ENCODE measurements around the gene DDX24.
"Not testable (repeated sequence)": the region's sequence is repeated elsewhere in the genome, so short reads cannot be mapped to it uniquely, and the experiment has no call there.

DDX24 gene

DNA sequence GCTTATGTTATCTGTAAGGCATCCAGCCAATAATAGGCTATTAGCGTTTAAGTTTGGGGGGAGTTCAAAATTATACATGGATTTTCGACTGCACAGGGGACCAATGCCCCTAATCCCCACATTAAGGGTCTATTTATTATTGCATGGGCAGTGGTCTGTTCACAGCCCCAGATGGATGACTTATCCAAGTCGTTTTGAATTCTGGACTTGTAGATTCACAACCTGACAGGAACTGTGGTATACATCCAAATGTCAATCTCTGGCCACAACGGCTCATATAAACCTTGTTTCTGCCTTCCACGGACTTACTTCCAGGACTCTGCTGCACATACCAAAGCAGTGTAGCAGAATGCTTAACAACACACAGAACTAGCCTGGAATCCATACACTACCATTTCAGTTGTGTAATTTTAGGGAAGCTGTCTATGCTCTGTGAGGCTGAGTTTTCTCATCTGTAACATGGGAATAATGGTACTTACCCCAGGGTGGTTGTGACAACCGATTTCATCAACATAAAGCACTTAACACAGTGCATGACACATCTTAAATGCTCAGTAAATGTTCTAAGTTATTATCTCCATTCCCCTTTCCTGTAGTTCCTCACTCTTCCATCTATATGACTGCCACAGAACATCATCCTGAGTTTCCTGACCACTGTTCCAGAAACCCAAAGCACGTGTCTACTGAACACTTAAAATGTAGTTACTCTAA is 3.7 kb downstream of the DDX24 start:
- no peak for DNase-seq

DNA sequence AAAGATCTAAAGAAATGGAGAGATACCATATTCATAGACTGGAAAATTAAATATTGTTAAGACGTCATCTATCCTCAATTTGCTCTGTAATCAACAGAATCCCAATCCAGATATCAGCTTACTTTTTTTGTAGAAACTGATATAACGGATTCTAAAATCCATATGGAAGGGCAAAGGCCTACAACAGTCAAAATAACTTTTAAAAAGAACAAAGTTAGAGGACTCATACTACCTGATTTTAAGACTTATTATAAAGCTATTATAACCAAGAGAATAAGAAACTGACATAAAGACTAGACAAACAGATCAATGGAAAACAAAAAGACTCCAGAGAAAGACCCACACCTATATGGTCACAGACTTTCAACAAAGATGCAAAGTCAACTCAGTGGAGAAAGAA is 6.0 kb downstream of the DDX24 start:
- no peak for DNase-seq

DNA sequence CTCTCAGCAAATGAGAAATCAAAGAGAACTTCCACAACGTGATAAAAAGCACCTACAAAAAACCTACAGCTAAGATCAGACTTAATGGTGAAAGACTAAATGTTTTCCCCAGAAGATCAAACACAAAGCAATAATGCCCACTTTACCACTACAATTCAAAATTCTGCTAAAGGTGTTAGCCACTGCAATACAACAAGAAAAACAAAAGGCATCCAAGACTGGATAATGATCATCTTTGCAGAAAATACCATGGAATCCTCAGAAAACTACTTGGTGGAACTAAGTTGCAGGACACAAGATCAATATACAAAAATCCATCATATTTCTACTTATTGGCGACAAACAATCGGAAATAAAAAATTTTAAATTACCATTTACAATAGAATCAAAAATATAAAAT is 6.5 kb downstream of the DDX24 start:
- no peak for DNase-seq

DNA sequence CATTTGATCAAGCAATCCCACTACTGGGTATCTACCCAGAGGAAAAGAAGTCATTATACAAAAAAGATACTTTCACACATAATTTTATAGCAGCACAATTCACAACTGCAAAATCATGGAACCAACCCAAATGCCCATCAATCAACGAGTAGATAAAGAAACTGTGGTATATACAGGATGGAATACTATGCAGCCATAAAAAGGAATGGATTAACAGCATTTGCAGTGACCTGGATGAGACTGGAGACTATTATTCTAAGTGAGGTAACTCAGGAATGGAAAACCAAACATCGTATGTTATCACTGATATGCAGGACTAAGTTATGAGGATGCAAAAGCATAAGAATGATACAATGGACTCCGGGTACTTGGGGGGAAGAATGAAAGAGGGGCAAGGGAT is 8.9 kb downstream of the DDX24 start:
- not testable (repeated sequence) for DNase-seq

DNA sequence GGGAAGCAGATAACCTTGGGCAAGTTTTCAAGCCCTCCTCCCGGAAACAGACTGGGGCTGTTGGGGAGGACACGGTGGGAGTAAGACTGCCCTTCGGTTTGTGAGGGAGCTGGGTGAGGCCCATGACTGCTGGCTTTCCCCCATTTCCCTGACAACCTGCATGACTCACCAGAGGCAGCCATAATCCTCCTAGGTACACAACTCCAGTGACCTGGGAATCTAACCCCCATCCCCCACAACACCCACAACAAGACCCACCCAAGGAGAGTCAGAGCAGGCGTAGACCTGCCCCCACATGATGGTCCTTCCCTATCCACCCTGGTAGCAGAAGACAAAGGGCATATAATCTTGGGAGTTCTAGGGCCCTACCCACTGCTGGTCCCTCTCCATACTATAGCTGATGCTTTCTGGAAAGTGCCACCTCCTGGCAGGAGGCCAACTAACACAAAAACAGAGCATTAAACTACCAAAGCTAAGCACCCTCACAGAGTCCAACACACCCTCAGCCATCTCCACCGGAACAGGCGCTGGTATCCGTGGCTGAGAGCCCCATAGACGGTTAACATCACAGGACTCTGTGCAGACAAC is 14.8 kb downstream of the DDX24 start:
- no peak for DNase-seq

DNA sequence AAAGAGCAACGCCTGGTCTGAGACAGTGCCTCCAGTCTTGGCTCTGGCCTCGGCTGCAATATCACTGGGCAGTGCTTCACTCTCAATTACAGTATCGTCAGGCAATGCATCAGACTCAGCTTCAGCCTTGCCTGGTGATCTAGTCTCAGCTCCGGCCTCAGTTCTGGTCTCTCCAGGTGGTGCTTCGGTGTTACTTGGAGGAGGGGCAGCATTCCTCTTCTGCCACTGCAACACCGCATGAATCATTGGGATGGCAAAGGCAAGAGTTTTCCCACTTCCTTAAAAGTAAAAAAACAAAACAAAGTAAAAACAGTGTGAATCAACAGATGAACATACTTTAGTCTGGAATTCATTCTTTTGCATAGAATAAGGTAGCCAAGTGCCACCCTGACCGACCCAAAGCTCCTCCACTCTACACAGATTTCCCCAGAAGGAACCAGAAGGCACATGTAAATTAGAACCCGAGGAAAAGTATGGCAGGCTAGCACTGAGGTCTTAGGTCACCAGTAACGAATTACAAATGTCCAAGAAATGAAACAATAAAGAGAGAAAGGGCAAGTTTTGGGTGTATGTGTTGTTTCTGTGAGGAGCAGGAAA is 18.6 kb downstream of the DDX24 start:
- no peak for DNase-seq

DNA sequence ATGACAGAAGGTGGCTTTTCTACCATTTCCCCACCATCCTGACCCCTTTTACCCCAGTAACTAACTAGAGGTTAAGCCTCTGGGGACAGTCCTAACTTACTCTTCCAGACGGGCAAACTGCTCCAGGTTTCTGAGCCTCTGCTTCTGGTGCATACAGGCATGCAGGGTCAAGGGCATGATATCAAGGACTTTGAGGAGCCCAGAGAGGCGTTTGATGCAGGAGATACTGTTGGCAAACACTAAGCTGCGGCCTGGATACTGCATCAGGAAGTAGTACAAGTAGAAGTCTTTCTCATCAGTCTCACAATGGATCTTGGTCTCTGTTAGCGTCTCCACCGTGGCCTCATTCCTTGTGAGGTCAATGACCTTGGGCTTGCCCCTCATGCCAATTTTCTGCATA is 21.0 kb downstream of the DDX24 start:
- DNase-seq, result no peak

DNA sequence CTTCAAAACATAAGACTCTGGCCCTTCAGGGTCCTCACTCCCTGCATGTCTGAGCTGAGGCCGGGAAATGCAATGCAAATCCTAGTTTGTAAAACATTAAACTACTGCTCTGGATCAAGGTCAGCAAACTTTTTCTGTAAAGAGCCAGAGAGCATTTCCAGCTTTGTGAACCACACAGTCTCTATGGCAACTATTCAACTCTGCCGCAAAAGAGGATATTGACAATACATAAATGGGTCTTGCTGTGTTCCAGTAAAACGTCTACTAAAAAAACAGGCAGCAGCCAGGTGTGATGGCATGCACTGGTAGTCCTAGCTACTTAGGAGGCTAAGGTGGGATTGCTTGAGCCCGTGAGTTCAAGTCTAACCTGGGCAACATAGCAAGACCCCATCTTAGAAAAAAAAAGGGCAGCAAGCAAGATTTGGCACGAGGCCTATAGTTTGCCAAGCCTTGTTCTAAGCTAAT is 22.3 kb downstream of the DDX24 start:
- no peak for DNase-seq

DNA sequence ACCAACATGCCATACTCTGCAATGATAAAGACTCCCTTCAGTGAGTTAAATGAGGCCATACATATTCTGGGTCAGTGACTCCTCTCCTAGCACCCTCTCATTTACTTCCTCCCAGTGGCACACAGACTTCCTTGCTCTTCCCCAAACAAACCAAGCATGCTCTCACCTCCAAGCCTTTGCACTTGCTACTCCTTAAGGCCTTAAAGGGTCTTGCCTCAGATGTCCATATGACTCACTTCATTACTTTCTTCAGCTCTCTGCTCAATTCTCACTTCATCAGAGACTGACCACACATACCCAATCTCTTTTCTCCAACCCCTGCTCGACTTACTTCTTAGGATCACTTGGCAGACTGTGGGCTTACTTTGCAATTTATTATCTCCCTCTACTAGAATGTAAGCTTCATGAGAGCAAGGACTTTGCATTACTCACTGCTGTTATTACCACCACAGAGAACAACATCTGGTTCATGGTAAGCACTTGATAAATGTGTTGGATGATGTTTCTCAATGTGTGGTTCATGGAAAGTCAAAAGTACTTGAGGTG is 22.8 kb downstream of the DDX24 start:
- no peak for DNase-seq

DNA sequence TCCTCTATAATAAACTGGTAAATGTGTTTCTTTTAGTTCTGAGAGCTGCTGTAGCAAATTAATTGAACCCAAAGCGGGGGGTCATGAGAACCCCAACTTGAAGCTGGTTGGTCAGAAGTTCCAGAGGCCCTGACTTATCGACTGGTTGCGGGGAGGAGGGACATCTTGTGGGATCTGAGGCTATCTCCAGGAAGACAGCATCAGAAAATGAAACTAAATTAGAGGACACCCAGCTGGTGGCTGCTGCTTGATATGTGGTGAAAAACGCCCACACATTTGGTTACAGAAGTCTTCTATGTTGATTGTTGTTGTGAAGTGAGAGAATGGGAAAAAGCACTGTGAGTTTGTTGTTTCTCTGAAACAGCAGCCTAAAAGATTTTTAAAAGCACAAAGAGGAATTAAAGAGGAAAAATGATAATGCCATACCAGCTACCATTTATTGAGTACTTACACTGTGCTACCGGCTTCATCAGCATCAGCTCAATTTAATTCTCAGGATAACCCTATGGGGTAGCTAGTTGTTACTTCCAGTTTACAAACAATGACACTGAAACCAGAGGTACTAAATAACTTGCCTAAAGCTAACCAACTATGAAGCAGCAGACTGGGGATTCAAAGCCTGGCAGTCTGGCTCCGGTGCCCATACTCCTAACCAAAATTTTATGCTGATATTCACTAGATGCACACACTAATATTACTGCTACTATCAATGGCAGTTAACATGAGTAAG is 24.3 kb downstream of the DDX24 start:
- DNase-seq, result no peak

DNA sequence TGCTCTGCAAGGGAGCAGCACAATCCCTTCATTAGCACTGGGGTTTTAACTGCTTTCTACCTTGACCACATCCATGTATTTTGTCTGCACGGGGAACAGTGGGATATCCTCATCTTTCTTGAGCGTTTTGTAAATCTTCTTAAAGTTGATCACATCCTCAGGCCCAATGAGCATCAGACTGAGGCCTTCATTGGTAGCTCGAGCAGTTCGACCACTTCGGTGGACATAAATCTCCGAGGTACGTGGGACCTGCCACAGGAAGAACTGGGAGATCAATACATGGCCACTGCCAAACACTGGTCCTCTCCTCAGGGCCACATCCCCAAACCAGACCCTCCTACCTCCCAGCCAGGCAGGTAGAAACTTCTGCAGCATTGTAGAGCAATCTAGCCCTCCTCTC is 26.1 kb downstream of the DDX24 start:
- DNase-seq, result no peak

DNA sequence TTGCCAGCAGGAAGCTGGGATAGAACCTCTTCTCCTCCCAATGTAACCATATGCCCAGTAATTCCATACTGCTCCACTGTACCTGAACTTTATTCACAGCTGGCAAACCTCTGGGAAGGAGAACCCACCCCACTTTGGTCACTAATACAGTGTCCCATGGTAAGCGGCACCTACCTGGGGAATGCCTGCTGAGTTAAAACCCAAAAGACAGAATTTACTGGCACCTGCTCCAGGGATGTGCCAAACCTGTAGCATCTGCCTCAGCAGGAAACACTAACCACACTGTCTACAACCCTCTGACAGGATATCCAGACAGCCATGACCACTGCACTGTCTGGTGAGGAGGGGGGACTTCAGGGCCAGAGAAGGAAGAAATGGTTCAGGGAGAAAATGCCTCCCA is 26.6 kb downstream of the DDX24 start:
- no peak for DNase-seq

DNA sequence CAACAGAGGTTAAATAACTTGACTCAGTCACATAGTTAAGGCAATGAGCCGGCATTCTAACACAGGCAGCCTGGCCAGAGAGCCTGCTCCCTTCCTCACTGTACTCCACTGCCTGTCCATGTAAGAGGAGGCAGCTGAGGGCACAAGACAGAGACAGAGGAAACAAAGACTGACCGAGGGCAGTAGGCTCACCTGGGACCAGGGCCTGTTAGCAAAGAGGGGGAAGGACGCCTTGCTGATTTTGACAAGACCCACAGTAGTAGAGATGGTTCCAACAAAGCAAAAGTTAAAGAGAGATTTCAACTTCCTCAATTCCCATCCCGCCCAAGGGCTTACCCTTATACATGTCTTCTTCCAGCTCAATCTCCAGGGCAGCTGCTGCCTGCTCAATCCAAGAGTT is 28.3 kb downstream of the DDX24 start:
- DNase-seq, result no peak

DNA sequence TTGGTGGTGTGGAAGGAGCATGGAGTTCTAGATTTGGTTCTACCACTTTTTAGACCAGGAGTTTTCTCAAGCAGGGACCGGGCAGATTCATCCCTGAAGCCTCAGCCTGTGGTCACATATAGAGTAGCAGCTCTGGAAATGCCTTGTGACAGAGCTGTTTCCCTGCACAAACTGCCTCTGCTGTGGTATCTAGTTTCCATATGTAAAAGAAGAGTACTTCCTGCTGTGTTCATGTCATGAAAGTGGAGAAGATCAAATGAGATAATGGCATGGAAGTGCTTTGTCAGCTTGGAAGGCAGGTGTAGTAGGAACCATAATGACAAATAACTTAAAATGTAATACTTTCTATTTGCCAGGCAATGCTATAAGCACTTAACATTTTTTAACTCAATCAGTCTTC is 28.8 kb downstream of the DDX24 start:
- DNase-seq, result no peak

DNA sequence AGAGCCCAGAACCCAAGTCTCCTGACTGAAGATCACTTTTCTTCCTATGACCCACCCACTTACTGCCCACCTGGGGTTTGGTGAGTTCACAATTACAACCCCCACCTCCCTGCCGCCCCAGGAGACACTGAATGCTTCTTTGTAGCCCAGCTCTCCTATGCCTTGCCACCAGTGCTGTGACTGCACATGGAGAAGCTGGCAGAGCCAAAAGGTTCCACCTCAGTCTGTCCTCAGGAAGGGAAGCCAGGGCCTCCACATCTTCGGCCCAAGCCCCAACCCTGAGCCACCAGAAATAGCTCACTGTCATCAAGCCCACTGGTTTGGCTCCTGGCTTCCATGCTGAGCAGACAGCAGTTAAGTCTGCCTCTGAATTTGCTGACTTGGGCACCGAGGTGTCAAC is 29.2 kb downstream of the DDX24 start:
- no peak for DNase-seq

DNA sequence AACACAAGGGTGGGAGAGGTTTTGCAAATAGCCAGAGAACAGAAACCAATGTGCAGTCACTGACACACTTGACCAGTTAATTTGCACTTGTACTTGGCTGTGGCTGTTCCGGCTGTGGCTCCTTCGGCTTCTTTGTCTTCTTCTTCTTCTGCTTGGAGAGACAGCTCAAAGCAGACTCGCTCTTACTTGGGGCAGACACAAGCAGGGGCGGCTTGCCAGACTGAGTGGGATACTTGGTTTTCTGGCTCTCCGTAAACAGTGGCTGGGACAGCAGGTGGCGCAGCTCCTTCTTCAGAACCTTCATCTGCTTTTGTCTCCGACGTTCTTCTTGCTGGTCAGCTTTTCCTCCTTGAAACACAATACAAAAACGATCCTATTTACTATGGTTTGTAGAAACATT is 29.9 kb downstream of the DDX24 start:
- DNase-seq, result no peak

DNA sequence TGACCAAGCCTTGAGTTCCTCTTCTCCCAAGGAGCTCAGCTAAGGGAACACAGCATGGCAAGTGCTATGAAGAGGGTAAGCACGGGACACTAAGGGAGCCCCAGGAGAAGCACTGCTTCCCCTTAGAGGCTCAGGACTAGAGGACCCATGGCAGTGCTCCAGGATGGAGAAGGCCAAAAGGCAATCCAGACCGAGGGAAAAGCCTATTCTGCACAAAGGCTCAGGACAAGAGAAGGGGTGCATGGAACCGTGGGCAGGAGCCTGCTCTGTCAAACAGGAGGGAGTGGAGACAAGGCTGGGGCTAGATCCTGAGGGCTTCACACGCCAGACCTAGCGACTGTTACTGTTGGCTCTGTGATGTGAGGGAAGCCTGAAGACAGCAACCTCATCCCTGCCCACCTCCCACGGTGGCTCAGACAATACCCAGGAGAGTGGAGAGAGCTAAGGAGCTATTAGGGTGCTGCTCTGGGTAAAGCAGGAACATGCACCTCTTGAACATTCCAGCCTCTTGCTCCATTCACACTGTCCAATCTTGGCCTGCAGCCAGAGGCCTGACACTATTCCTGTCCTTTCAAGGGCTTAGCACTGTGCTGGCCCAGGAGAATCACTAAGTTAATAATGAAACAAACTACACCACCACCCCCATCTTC is 30.6 kb downstream of the DDX24 start:
- no peak for DNase-seq

DNA sequence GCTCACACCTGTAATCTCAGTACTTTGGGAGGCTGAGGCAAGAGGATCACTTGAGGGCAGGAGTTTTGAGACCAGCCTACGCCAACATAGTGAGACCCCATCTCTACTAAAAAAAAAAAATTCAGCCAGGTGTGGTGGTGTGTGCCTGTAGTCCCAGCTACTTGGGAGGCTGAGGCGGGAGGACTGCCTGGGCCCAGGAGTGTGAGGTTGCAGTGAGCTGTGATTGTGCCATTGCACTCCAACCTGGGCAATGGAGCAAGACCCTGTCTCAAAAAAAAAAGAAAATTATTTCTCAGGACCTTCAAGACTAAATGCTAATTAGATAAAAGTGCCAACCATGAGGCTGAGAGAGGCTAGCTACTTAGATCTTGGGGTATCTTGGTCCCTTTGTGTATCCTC is 31.4 kb downstream of the DDX24 start:
- no peak for DNase-seq

DNA sequence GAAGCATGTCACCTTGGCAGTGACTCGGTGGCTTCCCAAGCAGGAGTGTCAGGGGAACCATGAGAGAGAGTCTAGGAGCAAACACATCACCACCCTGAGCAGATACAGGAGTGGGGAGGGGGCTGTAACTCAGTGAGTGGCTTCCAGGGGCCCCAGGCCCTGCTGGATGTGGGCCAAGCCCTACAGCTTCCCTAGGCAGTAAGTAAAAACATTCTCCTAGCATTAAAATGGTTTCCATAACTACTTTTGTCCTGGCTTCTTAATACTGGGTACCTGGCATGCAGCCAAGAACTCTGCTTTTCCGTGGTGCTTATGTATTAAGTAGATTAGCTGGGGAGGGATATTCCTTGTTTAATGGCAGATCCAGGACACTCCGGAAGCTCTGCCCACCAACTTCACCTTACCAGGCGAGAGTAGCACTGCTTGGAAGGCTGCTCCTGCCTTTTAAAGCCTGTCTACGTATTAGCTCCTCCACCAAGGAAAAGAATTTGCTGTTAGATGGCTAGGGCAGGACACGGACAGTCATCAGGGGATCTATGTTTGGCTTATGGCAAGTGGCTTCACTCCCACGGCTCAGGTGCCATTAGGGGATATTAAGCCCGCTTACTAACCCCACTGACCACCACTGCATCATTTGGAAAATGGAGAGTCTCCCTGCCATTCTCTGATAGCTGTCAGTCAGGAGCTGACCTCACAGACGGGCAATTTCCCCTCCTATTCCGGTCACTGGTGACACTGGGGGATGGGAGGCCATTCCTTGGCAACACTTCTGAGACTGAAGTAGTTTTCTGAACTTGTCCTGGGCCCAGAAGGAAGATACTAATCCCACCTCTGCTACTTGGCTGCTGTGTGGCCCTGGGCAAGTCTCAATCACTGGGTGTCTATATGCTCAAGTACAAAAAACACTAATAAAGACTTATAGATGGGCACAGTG is 32.0 kb downstream of the DDX24 start:
- no peak for DNase-seq

DNA sequence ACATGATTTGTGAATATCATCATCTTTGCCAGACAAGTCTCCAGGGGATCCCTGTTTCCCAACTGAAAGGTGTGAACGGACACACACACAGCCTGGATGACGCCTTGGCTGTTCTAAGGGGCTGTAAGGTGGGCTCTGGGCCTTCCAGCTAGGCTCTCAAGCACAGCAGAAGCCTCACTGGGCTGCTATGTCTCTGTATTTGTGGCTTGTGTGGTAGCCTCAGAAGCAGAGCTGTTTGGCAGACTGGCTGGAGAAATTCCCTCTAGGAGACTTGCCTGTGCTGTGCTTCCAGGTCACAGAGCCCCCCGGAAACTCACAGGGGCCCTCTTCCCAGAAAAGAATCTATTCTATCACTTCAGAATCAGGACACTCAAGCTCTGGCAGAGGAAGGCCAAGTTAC is 33.4 kb downstream of the DDX24 start:
- DNase-seq, result no peak

DNA sequence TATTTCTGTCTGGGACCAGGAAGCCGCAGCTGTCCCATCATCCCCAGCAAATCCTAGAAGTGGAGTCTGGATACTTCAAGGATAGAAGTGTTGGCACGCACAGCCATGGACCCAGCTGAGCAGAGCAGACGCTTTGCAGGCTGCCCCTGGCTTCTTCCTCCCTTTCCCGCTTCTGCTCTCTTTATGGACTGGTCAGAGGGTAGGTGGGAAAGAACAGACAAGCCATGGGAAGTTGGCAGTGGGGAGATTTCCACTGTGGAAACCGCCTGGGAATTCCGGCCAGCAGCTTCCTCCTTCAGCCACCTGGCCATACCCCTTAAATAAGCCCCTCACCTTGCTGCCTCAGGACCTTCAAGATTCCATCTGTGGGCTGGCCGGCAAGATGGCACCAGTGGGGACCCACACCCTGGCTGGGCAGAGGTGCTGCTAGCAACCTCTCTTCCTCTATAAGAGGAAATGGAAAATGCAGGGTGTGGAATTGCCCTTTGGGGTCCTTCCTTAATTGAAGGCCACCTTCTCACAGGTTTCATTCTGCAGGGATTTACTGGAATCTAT is 34.2 kb downstream of the DDX24 start:
- DNase-seq, result no peak
